GM12874 (cell line): ENCODE measurements around the gene TENM4.

ENCODE experiments used
- CTCF ChIP-seq: IDR thresholded peaks from 2 replicates; pipeline ENCODE4 v1.5.1; 2011; ENCODE audit warnings: low read depth, mild to moderate bottlenecking, control low read depth, low read length, moderate library complexity; ENCODE audit not compliant: insufficient read depth

TENM4 gene

GRCh38 chr11:79139900-79140299 is 300.9 kb downstream of the TENM4 start:
- no peak for TF ChIP-seq CTCF

GRCh38 chr11:79129702-79130101 is 311.1 kb downstream of the TENM4 start:
- no peak for TF ChIP-seq CTCF

GRCh38 chr11:79128291-79128690 is 312.5 kb downstream of the TENM4 start:
- TF ChIP-seq CTCF = no peak

- no peak for TF ChIP-seq CTCF
These were observed 318.1 kb downstream of the TENM4 start for GRCh38 chr11:79122759-79123158.

GRCh38 chr11:79121351-79121750 is 319.5 kb downstream of the TENM4 start:
- TF ChIP-seq CTCF = no peak

- TF ChIP-seq CTCF = no peak
These were observed 321.1 kb downstream of the TENM4 start for GRCh38 chr11:79119491-79120284.

GRCh38 chr11:79117488-79117887 is 323.3 kb downstream of the TENM4 start:
- no peak for TF ChIP-seq CTCF
